GM21528 (cell line): ENCODE measurements around the gene ITPR2.

ENCODE experiments used
- ATAC-seq: cut with Tn5 transposase; IDR thresholded peaks from one replicate; pipeline ENCODE4 v1.9.1; 2021; ENCODE audit warnings: mild to moderate bottlenecking, moderate library complexity; ENCODE audit not compliant: unreplicated experiment, low FRiP score

The ITPR2 gene

GRCh38 chr12:26643532-26644315, 189.3 kb downstream of the ITPR2 start:
- ATAC-seq, result no peak

- no peak for ATAC-seq
Measured at GRCh38 chr12:26642361-26642760, 190.6 kb downstream of the ITPR2 start.

- ATAC-seq, result no peak
Measured at GRCh38 chr12:26636710-26637328, 196.2 kb downstream of the ITPR2 start.

- no peak for ATAC-seq
Measured at GRCh38 chr12:26633591-26634210, 199.3 kb downstream of the ITPR2 start.

GRCh38 chr12:26632756-26633155, 200.2 kb downstream of the ITPR2 start:
- no peak for ATAC-seq

- ATAC-seq, result no peak
Measured at GRCh38 chr12:26631846-26632245, 201.1 kb downstream of the ITPR2 start.

GRCh38 chr12:26630546-26631027, 202.4 kb downstream of the ITPR2 start:
- ATAC-seq, result no peak

- ATAC-seq, result no peak
Measured at GRCh38 chr12:26629864-26630263, 203.1 kb downstream of the ITPR2 start.

- no peak for ATAC-seq
Measured at GRCh38 chr12:26628234-26628633, 204.8 kb downstream of the ITPR2 start.

- ATAC-seq, result no peak
Measured at GRCh38 chr12:26627335-26627734, 205.7 kb downstream of the ITPR2 start.

GRCh38 chr12:26623136-26623535, 209.9 kb downstream of the ITPR2 start:
- no peak for ATAC-seq

GRCh38 chr12:26622601-26623000, 210.4 kb downstream of the ITPR2 start:
- ATAC-seq, result no peak

- no peak for ATAC-seq
Measured at GRCh38 chr12:26621932-26622331, 211.1 kb downstream of the ITPR2 start.

- no peak for ATAC-seq
Measured at GRCh38 chr12:26620907-26621306, 212.1 kb downstream of the ITPR2 start.

GRCh38 chr12:26617513-26617912, 215.5 kb downstream of the ITPR2 start:
- ATAC-seq, result no peak

- no peak for ATAC-seq
Measured at GRCh38 chr12:26614011-26614616, 218.9 kb downstream of the ITPR2 start.

- no peak for ATAC-seq
Measured at GRCh38 chr12:26612203-26612602, 220.8 kb downstream of the ITPR2 start.

GRCh38 chr12:26611598-26611997, 221.4 kb downstream of the ITPR2 start:
- ATAC-seq, result no peak

GRCh38 chr12:26610774-26611173, 222.2 kb downstream of the ITPR2 start:
- ATAC-seq, result no peak

- no peak for ATAC-seq
Measured at GRCh38 chr12:26609986-26610385, 223.0 kb downstream of the ITPR2 start.

GRCh38 chr12:26608706-26609105, 224.3 kb downstream of the ITPR2 start:
- no peak for ATAC-seq
